GM23338 (cell line): ENCODE results near the gene ERMP1. TPM values are rescaled to one million over a fixed set of nuclear protein-coding genes. Genes with fewer than 3 reads are reported as not detected.

Experiments used
- ATAC-seq: fragments of 200-7000 bp; cut with Tn5 transposase; 3 replicates; pipeline ENCODE4 v1.9.1; 2020
- DNase-seq: peaks from one replicate; pipeline ENCODE4 v3.0.0-alpha.2; 2015; ENCODE audit warnings: low spot score
- H2AFZ ChIP-seq: fragments of 200-600 bp; sonication (generic); 2 replicates; pipeline ENCODE4 v1.8.0; 2016; ENCODE audit warnings: antibody characterized with exemption, mild to moderate bottlenecking, moderate library complexity
- H3F3A ChIP-seq: fragments of 200-600 bp; sonication (generic); replicated peaks from 2 replicates; pipeline ENCODE4 v1.8.0; 2017; ENCODE audit warnings: antibody characterized with exemption, mixed run types, low read depth
- H3K27ac ChIP-seq: fragments of 200-600 bp; sonication (generic); 2 replicates; pipeline ENCODE4 v1.6.1; 2016; ENCODE audit warnings: low read depth
- H3K27me3 ChIP-seq: fragments of 200-600 bp; sonication (generic); 2 replicates; pipeline ENCODE4 v1.8.0; 2016; ENCODE audit warnings: mild to moderate bottlenecking, mixed run types, moderate library complexity; ENCODE audit not compliant: insufficient read depth
- H3K36me3 ChIP-seq: fragments of 200-600 bp; sonication (generic); 2 replicates; pipeline ENCODE4 v1.8.0; 2016; ENCODE audit warnings: mild to moderate bottlenecking; ENCODE audit not compliant: insufficient read depth
- H3K4me1 ChIP-seq: fragments of 200-600 bp; sonication (generic); 2 replicates; pipeline ENCODE4 v1.8.0; 2016; ENCODE audit warnings: mild to moderate bottlenecking, moderate library complexity; ENCODE audit not compliant: insufficient read depth
- H3K4me2 ChIP-seq: fragments of 200-600 bp; sonication (generic); 2 replicates; pipeline ENCODE4 v1.7.1; 2017; ENCODE audit warnings: mixed run types
- H3K4me3 ChIP-seq: fragments of 200-600 bp; sonication (generic); 2 replicates; pipeline ENCODE4 v1.6.1; 2016; ENCODE audit warnings: mixed run types
- H3K79me2 ChIP-seq: fragments of 200-600 bp; sonication (generic); replicated peaks from 2 replicates; pipeline ENCODE4 v1.8.0; 2017; ENCODE audit warnings: mild to moderate bottlenecking; ENCODE audit not compliant: insufficient read depth
- H3K9me2 ChIP-seq: fragments of 200-600 bp; sonication (generic); 2 replicates; pipeline ENCODE4 v1.8.0; 2017; ENCODE audit not compliant: insufficient read depth
- H4K20me1 ChIP-seq: fragments of 200-600 bp; sonication (generic); replicated peaks from 2 replicates; pipeline ENCODE4 v1.8.0; 2017; ENCODE audit warnings: mild to moderate bottlenecking; ENCODE audit not compliant: insufficient read depth
- H3K27ac Mint-ChIP-seq: 2 replicates; pipeline ENCODE4 v1.8.0; 2020; ENCODE audit warnings: inconsistent platforms, mild to moderate bottlenecking, moderate library complexity, mixed read lengths
- H3K27me3 Mint-ChIP-seq: 3 replicates; pipeline ENCODE4 v1.8.0; 2022; ENCODE audit warnings: low read depth, mild to moderate bottlenecking, moderate library complexity, mixed read lengths, inconsistent platforms; ENCODE audit not compliant: insufficient read depth, poor library complexity
- H3K36me3 Mint-ChIP-seq: 3 replicates; pipeline ENCODE4 v1.8.0; 2021; ENCODE audit warnings: low read depth, mild to moderate bottlenecking, inconsistent platforms, moderate library complexity, mixed read lengths
- H3K4me1 Mint-ChIP-seq: 3 replicates; pipeline ENCODE4 v1.8.0; 2020; ENCODE audit warnings: mild to moderate bottlenecking, inconsistent platforms, mixed read lengths
- H3K4me3 Mint-ChIP-seq: 3 replicates; pipeline ENCODE4 v1.8.0; 2021; ENCODE audit warnings: moderate library complexity, mild to moderate bottlenecking, inconsistent platforms, mixed read lengths
- H3K9me3 Mint-ChIP-seq: 3 replicates; pipeline ENCODE4 v1.8.0; 2020; ENCODE audit warnings: moderate library complexity, mild to moderate bottlenecking, inconsistent platforms, mixed read lengths
- CREB1 ChIP-seq: fragments of 250-450 bp; sonication (Bioruptor Pico); IDR thresholded peaks from 2 replicates; pipeline ENCODE4 v1.5.0; 2020; ENCODE audit warnings: low read depth, mild to moderate bottlenecking, moderate library complexity
- JUNB ChIP-seq: IDR thresholded peaks from one replicate; pipeline ENCODE4 v1.6.1; 2016; ENCODE audit warnings: antibody characterized with exemption; ENCODE audit not compliant: unreplicated experiment
- NANOG ChIP-seq: IDR thresholded peaks from 2 replicates; pipeline ENCODE4 v1.6.1; 2016; ENCODE audit warnings: antibody characterized with exemption, borderline replicate concordance
- STAT1 ChIP-seq: IDR thresholded peaks from one replicate; pipeline ENCODE4 v1.6.1; 2016; ENCODE audit warnings: antibody characterized with exemption; ENCODE audit not compliant: unreplicated experiment
- ZNF114 ChIP-seq: fragments of 250-450 bp; sonication (Bioruptor Pico); IDR thresholded peaks from 2 replicates; pipeline ENCODE4 v1.5.0; 2020; ENCODE audit warnings: mild to moderate bottlenecking, moderate library complexity
- ZNF331 ChIP-seq: fragments of 250-450 bp; sonication (Bioruptor Pico); IDR thresholded peaks from 2 replicates; pipeline ENCODE4 v1.5.0; 2020; ENCODE audit warnings: low read depth, mild to moderate bottlenecking, moderate library complexity
- polyA plus RNA-seq: library from polyadenylated mRNA; unstranded; fragments of >200 nt; fragmentation: Nextera tagmentation; extraction: Ambion mirVana; gene quantifications from 2 replicates; pipeline ENCODE4 v1.2.1, GENCODE V29; 2016
- total RNA-seq: library from RNA; depleted of rRNA; stranded (reverse); fragments of >200 nt; shearing (Covaris generic); gene quantifications from 2 replicates; pipeline ENCODE4 v1.2.3, GENCODE V29; 2014
- TF ChIP-seq, protein P1 (sequence below), 2 experiments: fragments of 200-600 bp in 1 of 2; sonication (generic) in 1 of 2; conservative IDR thresholded peaks; 2 replicates each; pipeline versions ENCODE4 v1.5.1 to v1.6.1; 2016 to 2017; ENCODE audit warnings: antibody characterized with exemption in 2 of 2, low read depth in 2 of 2, mild to moderate bottlenecking in 2 of 2, moderate library complexity in 1 of 2
- TF ChIP-seq, protein P2 (sequence below): IDR thresholded peaks from one replicate; pipeline ENCODE4 v1.6.1; 2018; ENCODE audit warnings: antibody characterized with exemption; ENCODE audit not compliant: unreplicated experiment
- TF ChIP-seq, protein P3 (sequence below): fragments of 250-450 bp; sonication (Bioruptor Pico); IDR thresholded peaks from 2 replicates; pipeline ENCODE4 v1.5.0; 2020; ENCODE audit warnings: mild to moderate bottlenecking, moderate library complexity

Gene ERMP1
- total and polyA plus RNA-seq, 2 experiments from 2014 or later: 5.3 to 23.4 TPM

DNA sequence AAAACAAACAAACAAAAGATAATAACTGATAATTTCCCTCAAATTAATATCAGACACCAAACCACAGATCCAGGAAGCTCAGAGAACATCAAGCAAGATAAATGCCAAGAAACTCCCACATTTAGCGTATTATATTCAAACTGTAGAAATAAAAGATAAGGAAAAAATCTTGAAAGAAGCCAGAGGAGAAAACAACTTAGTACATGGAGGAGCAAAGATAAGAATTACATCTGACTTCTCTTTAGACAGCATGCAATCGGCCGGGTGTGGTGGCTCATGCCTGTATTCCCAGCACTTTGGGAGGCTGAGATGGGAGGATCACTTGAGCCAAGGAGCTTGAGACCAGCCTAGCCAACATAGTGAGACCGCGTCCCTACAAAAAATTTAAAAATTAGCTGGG lies 40.5 kb upstream of the ERMP1 start:
- H3K4me1 Mint-ChIP-seq: peaks cover 6% of the 10 kb centered on the region
- Histone ChIP-seq H3F3A (no peaks in the 10 kb centered on the region), H3K27me3 (no peaks in the 10 kb centered on the region), H4K20me1 (no peaks in the 10 kb centered on the region), H3K4me3 (no peak overlapping the region), H3K4me1 (no peaks in the 10 kb centered on the region), H3K4me2 (no peak overlapping the region), H3K36me3 (no peaks in the 10 kb centered on the region), H3K9me2 (no peaks in the 10 kb centered on the region), H3K79me2 (no peaks in the 10 kb centered on the region), H2AFZ (no peak overlapping the region), H3K27ac (no peak overlapping the region)
- peaks cover 4% of the 10 kb centered on the region for H3K27me3 Mint-ChIP-seq
- no peak for ATAC-seq
- H3K36me3 Mint-ChIP-seq: no peaks in the 10 kb centered on the region
- DNase-seq: no peak
- no peaks in the 10 kb centered on the region for H3K9me3 Mint-ChIP-seq
- TF ChIP-seq, protein P1, sequence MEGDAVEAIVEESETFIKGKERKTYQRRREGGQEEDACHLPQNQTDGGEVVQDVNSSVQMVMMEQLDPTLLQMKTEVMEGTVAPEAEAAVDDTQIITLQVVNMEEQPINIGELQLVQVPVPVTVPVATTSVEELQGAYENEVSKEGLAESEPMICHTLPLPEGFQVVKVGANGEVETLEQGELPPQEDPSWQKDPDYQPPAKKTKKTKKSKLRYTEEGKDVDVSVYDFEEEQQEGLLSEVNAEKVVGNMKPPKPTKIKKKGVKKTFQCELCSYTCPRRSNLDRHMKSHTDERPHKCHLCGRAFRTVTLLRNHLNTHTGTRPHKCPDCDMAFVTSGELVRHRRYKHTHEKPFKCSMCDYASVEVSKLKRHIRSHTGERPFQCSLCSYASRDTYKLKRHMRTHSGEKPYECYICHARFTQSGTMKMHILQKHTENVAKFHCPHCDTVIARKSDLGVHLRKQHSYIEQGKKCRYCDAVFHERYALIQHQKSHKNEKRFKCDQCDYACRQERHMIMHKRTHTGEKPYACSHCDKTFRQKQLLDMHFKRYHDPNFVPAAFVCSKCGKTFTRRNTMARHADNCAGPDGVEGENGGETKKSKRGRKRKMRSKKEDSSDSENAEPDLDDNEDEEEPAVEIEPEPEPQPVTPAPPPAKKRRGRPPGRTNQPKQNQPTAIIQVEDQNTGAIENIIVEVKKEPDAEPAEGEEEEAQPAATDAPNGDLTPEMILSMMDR (conservative IDR thresholded peaks at IDR 0.05; ENCODE audit: low read depth in 2 of 2): no peak
- TF ChIP-seq NANOG: no peak
- no peak for TF ChIP-seq JUNB
- TF ChIP-seq, protein P2, sequence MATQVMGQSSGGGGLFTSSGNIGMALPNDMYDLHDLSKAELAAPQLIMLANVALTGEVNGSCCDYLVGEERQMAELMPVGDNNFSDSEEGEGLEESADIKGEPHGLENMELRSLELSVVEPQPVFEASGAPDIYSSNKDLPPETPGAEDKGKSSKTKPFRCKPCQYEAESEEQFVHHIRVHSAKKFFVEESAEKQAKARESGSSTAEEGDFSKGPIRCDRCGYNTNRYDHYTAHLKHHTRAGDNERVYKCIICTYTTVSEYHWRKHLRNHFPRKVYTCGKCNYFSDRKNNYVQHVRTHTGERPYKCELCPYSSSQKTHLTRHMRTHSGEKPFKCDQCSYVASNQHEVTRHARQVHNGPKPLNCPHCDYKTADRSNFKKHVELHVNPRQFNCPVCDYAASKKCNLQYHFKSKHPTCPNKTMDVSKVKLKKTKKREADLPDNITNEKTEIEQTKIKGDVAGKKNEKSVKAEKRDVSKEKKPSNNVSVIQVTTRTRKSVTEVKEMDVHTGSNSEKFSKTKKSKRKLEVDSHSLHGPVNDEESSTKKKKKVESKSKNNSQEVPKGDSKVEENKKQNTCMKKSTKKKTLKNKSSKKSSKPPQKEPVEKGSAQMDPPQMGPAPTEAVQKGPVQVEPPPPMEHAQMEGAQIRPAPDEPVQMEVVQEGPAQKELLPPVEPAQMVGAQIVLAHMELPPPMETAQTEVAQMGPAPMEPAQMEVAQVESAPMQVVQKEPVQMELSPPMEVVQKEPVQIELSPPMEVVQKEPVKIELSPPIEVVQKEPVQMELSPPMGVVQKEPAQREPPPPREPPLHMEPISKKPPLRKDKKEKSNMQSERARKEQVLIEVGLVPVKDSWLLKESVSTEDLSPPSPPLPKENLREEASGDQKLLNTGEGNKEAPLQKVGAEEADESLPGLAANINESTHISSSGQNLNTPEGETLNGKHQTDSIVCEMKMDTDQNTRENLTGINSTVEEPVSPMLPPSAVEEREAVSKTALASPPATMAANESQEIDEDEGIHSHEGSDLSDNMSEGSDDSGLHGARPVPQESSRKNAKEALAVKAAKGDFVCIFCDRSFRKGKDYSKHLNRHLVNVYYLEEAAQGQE: no peak
- no peak for TF ChIP-seq CREB1 (CRISPR knock-in tag)
- no peak for TF ChIP-seq STAT1
- no peak for TF ChIP-seq ZNF114 (CRISPR knock-in tag)
- TF ChIP-seq, protein P3, sequence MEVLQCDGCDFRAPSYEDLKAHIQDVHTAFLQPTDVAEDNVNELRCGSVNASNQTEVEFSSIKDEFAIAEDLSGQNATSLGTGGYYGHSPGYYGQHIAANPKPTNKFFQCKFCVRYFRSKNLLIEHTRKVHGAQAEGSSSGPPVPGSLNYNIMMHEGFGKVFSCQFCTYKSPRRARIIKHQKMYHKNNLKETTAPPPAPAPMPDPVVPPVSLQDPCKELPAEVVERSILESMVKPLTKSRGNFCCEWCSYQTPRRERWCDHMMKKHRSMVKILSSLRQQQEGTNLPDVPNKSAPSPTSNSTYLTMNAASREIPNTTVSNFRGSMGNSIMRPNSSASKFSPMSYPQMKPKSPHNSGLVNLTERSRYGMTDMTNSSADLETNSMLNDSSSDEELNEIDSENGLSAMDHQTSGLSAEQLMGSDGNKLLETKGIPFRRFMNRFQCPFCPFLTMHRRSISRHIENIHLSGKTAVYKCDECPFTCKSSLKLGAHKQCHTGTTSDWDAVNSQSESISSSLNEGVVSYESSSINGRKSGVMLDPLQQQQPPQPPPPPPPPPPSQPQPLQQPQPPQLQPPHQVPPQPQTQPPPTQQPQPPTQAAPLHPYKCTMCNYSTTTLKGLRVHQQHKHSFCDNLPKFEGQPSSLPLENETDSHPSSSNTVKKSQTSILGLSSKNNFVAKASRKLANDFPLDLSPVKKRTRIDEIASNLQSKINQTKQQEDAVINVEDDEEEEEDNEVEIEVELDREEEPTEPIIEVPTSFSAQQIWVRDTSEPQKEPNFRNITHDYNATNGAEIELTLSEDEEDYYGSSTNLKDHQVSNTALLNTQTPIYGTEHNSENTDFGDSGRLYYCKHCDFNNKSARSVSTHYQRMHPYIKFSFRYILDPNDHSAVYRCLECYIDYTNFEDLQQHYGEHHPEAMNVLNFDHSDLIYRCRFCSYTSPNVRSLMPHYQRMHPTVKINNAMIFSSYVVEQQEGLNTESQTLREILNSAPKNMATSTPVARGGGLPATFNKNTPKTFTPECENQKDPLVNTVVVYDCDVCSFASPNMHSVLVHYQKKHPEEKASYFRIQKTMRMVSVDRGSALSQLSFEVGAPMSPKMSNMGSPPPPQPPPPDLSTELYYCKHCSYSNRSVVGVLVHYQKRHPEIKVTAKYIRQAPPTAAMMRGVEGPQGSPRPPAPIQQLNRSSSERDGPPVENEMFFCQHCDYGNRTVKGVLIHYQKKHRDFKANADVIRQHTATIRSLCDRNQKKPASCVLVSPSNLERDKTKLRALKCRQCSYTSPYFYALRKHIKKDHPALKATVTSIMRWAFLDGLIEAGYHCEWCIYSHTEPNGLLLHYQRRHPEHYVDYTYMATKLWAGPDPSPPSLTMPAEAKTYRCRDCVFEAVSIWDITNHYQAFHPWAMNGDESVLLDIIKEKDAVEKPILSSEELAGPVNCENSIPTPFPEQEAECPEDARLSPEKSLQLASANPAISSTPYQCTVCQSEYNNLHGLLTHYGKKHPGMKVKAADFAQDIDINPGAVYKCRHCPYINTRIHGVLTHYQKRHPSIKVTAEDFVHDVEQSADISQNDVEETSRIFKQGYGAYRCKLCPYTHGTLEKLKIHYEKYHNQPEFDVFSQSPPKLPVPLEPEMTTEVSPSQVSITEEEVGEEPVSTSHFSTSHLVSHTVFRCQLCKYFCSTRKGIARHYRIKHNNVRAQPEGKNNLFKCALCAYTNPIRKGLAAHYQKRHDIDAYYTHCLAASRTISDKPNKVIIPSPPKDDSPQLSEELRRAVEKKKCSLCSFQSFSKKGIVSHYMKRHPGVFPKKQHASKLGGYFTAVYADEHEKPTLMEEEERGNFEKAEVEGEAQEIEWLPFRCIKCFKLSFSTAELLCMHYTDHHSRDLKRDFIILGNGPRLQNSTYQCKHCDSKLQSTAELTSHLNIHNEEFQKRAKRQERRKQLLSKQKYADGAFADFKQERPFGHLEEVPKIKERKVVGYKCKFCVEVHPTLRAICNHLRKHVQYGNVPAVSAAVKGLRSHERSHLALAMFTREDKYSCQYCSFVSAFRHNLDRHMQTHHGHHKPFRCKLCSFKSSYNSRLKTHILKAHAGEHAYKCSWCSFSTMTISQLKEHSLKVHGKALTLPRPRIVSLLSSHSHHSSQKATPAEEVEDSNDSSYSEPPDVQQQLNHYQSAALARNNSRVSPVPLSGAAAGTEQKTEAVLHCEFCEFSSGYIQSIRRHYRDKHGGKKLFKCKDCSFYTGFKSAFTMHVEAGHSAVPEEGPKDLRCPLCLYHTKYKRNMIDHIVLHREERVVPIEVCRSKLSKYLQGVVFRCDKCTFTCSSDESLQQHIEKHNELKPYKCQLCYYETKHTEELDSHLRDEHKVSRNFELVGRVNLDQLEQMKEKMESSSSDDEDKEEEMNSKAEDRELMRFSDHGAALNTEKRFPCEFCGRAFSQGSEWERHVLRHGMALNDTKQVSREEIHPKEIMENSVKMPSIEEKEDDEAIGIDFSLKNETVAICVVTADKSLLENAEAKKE: no peak
- TF ChIP-seq ZNF331: no peak
- H3K27ac Mint-ChIP-seq: no peak overlapping the region
- H3K4me3 Mint-ChIP-seq: no peak overlapping the region
